ENCODE results near the gene TIMM44. TPM values are rescaled to one million over a fixed set of nuclear protein-coding genes. Genes with fewer than 3 reads are reported as not detected.
"Not testable (repeated sequence)": the region's sequence is repeated elsewhere in the genome, so short reads cannot be mapped to it uniquely, and the experiment has no call there.

Gene TIMM44
- total RNA-seq, 1 donor from 2014 or later: 151 TPM

- intact Hi-C loops (cut with DNase I): no loop called here
- H3K4me1 ChIP-seq: peaks cover 9 to 39% of the 10 kb centered on the region in 2 donors
- no peak overlapping the region for H3K27ac ChIP-seq
- no peaks in the 10 kb centered on the region for H3K9me3 ChIP-seq
- DNase-seq (ENCODE audit: low spot score in 2 of 2): no peak
- no peaks in the 10 kb centered on the region for H3K27me3 ChIP-seq
- peaks cover 60 to 64% of the 10 kb centered on the region in 2 donors for H3K36me3 ChIP-seq
- TF ChIP-seq, protein P1, sequence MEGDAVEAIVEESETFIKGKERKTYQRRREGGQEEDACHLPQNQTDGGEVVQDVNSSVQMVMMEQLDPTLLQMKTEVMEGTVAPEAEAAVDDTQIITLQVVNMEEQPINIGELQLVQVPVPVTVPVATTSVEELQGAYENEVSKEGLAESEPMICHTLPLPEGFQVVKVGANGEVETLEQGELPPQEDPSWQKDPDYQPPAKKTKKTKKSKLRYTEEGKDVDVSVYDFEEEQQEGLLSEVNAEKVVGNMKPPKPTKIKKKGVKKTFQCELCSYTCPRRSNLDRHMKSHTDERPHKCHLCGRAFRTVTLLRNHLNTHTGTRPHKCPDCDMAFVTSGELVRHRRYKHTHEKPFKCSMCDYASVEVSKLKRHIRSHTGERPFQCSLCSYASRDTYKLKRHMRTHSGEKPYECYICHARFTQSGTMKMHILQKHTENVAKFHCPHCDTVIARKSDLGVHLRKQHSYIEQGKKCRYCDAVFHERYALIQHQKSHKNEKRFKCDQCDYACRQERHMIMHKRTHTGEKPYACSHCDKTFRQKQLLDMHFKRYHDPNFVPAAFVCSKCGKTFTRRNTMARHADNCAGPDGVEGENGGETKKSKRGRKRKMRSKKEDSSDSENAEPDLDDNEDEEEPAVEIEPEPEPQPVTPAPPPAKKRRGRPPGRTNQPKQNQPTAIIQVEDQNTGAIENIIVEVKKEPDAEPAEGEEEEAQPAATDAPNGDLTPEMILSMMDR (IDR thresholded peaks at IDR 0.05): no peak
- H3K4me3 ChIP-seq: no peak overlapping the region
Observed at GRCh38 chr19:7932276-7932929, 11.1 kb downstream of the TIMM44 start.

- H3K27ac ChIP-seq: peak overlapping the region; percentile 93 to 96
- peaks cover 50 to 60% of the 10 kb centered on the region in 2 donors for H3K36me3 ChIP-seq
- no peak overlapping the region for H3K4me3 ChIP-seq
- intact Hi-C loops (cut with DNase I): no loop called here
- no peaks in the 10 kb centered on the region for H3K27me3 ChIP-seq
- H3K4me1 ChIP-seq: peaks cover 9 to 48% of the 10 kb centered on the region in 2 donors
- TF ChIP-seq, protein P1 (IDR thresholded peaks at IDR 0.05): no peak
- no peaks in the 10 kb centered on the region for H3K9me3 ChIP-seq
- no peak for DNase-seq (ENCODE audit: low spot score in 2 of 2)
Observed at GRCh38 chr19:7931221-7932061, 12.0 kb downstream of the TIMM44 start.

DNA sequence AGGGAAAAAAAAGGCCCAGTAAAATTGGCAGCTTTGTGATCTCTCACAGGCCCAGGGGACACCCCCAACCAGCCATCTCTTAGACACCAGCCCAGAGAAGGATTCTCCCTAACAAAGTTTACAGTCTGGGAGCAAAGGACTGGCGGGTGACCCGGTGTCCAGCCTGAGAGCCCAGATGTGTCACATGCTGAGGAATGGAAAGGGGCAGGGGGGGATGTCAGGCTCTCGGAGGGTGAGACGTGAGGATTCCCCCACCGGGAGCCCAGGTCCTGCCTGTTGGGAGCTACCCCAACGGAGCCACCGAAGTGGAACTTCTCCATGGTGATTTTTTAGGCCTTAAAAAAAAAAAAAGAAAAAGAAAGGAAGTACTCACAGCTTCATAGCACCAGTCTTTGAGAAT lies 12.7 kb downstream of the TIMM44 start:
- DNase-seq (ENCODE audit: low spot score in 2 of 2): no peak
- no peak overlapping the region for H3K4me3 ChIP-seq
- H3K27me3 ChIP-seq: no peaks in the 10 kb centered on the region
- H3K36me3 ChIP-seq: peaks cover 43 to 53% of the 10 kb centered on the region in 2 donors
- peaks cover 9 to 51% of the 10 kb centered on the region in 2 donors for H3K4me1 ChIP-seq
- no peaks in the 10 kb centered on the region for H3K9me3 ChIP-seq
- peak overlapping the region; percentile 93 to 96 for H3K27ac ChIP-seq
- TF ChIP-seq, protein P1 (IDR thresholded peaks at IDR 0.05): no peak
- intact Hi-C loops (cut with DNase I): no loop called here

DNA sequence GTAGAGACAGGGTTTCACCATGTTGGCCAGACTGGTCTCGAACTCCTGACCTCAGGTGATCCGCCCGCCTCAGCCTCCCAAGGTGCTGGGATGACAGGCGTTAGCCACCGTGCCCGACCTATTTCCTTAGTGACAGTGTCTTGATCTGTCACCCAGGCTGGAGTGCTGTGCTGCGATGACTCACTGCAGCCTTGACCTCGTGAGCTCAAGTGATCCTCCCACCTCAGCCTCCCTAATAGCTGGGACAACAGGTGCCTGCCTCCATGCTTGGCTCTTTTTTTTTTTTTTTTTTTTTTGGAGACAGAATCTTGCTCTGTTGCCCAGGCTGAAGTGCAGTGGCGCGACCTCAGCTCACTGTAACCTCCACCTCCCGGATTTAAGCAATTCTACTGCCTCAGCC lies 13.4 kb downstream of the TIMM44 start:
- intact Hi-C loops (cut with DNase I): not testable (repeated sequence)
- Histone ChIP-seq H3K36me3 (peaks cover 36 to 46% of the 10 kb centered on the region in 2 donors), H3K27ac (peak overlapping the region; percentile 93 to 96)

GRCh38 chr19:7928741-7929701 lies 14.4 kb downstream of the TIMM44 start:
- TF ChIP-seq, protein P1 (IDR thresholded peaks at IDR 0.05): peak; percentile 2 to 37 (median 35)
- Histone ChIP-seq H3K27ac (peak overlapping the region; percentile 93 to 96), H3K4me3 (peak overlapping the region; percentile 10 to 51), H3K27me3 (no peaks in the 10 kb centered on the region), H3K4me1 (peaks cover 18 to 58% of the 10 kb centered on the region in 2 donors), H3K36me3 (peaks cover 26 to 36% of the 10 kb centered on the region in 2 donors), H3K9me3 (no peaks in the 10 kb centered on the region)
- intact Hi-C loops (cut with DNase I): loop anchor here (1.0 to 10.0 kb wide), 5 partner anchors 14 to 1856 kb away; partner anchors contain the start of genes ALKBH7, TIMM44 and ZNF414
- DNase-seq (ENCODE audit: low spot score in 2 of 2): peak in 1 of 2 donors; percentile 90

More for the DNA sequence above, 13.4 kb downstream of the TIMM44 start:
- H3K4me1 ChIP-seq: peaks cover 15 to 57% of the 10 kb centered on the region in 2 donors
- not testable (repeated sequence) for H3K27me3 ChIP-seq; H3K9me3 ChIP-seq; DNase-seq (ENCODE audit: low spot score in 2 of 2); H3K4me3 ChIP-seq
